Psoas muscle (tissue), 8 donors: ENCODE data around the gene MYCBP2. TPM values are rescaled to one million over a fixed set of nuclear protein-coding genes. Genes with fewer than 3 reads are reported as not detected.
"Not testable (repeated sequence)": the region's sequence is repeated elsewhere in the genome, so short reads cannot be mapped to it uniquely, and the experiment has no call there.

Source experiments
- ATAC-seq, 4 donors: fragments of 200-7000 bp; cut with Tn5 transposase; one replicate each; pipeline ENCODE4 v1.9.1; 2020; ENCODE audit warnings: moderate library complexity in 3 of 4, mild to moderate bottlenecking in 2 of 4
- DNase-seq, 2 donors: peaks; one replicate each; pipeline ENCODE4 v3.0.0-alpha.2; 2020
- H3K27ac ChIP-seq: fragments of 200-600 bp; one replicate; pipeline ENCODE4 v1.8.0; 2022
- H3K27me3 ChIP-seq, 3 donors: fragments of 200-600 bp in 1 of 3; one replicate each; pipeline versions ENCODE4 v1.6.1 to v1.8.0; 2013 to 2022; ENCODE audit warnings: low read length in 2 of 3, mild to moderate bottlenecking in 2 of 3, moderate library complexity in 1 of 3; ENCODE audit not compliant: insufficient read depth in 3 of 3
- H3K36me3 ChIP-seq, 2 donors: fragments of 200-600 bp in 1 of 2; one replicate each; pipeline versions ENCODE4 v1.6.1 to v1.8.0; 2013 to 2022; ENCODE audit warnings: low read depth in 1 of 2, mild to moderate bottlenecking in 1 of 2, moderate library complexity in 1 of 2; ENCODE audit not compliant: insufficient read depth in 1 of 2
- H3K4me1 ChIP-seq: fragments of 200-600 bp; one replicate; pipeline ENCODE4 v1.8.0; 2022
- H3K4me3 ChIP-seq: fragments of 200-600 bp; one replicate; pipeline ENCODE4 v1.8.0; 2022; ENCODE audit warnings: mild to moderate bottlenecking
- H3K9me3 ChIP-seq: fragments of 200-600 bp; one replicate; pipeline ENCODE4 v1.8.0; 2022
- CTCF ChIP-seq: fragments of 200-600 bp; IDR thresholded peaks from one replicate; pipeline ENCODE4 v1.8.0; 2022; ENCODE audit warnings: antibody characterized with exemption
- WGBS, 3 donors: extraction: QIAGEN DNeasy Blood & Tissue Kit; methylation state at CpG; one replicate each; pipeline versions ENCODE4 v1.1.6 to v1.1.7; 2013; 5-methylcytosine and 5-hydroxymethylcytosine counted together
- intact Hi-C, 2 donors: fragments of 100-400 bp; cut with DNase I; formaldehyde crosslinking; loops; one replicate each; pipeline versions ENCODE4 v1.11.0 to v1.14.2; 2022
- polyA plus RNA-seq, 3 donors: library from polyadenylated mRNA; stranded (reverse); fragments of 200-250 nt; gene quantifications; one replicate each; pipeline ENCODE4 v1.2.3, GENCODE V29; 2013
- total RNA-seq, 4 donors: library from RNA; stranded (reverse); fragmentation: NEBNext Ultra II Directional in 2 of 4; extraction: Animal tissue kit (Norgen Biotek cat#: 25700) in 2 of 4; gene quantifications; one replicate each; pipeline versions ENCODE4 v1.2.1 to v1.2.4, GENCODE V29; 2021 to 2023
- donor health status: healthy with polysubstance abuse.
- donor health status: DM: no; HTN: no; CAD: no; lungs with moderate emphysema.
- donor health status: Bipolar disorder and iron deficiency.
- donor health status: healthy.
- donor health status: DM: yes; HTN: yes; CAD: no.
- donor health status: DM: no; HTN: no; CAD: no.
- donor health status: DM: no; HTN: no; CAD: no.
- donor health status: DM: yes; HTN: yes; CAD: no.

MYCBP2 gene
- total and polyA plus RNA-seq, 7 donors: 10.8 to 49.5 (median 35.5) TPM

GRCh38 chr13:77290342-77290741 lies 36.6 kb downstream of the MYCBP2 start:
- H3K36me3 ChIP-seq: peaks cover 0 to 60% of the 10 kb centered on the region in 2 donors

GRCh38 chr13:77289851-77290250 lies 37.0 kb downstream of the MYCBP2 start:
- Histone ChIP-seq H3K9me3 (peaks cover 12% of the 10 kb centered on the region), H3K36me3 (peaks cover 0 to 55% of the 10 kb centered on the region in 2 donors), H3K27ac (no peak overlapping the region), H3K27me3 (no peaks in the 10 kb centered on the region), H3K4me1 (no peaks in the 10 kb centered on the region), H3K4me3 (no peak overlapping the region)
- intact Hi-C loops: no loop called here
- no peak for TF ChIP-seq CTCF
- DNase-seq (no peak), ATAC-seq (no peak)

More at GRCh38 chr13:77290342-77290741, 36.6 kb downstream of the MYCBP2 start:
- Histone ChIP-seq H3K4me1 (no peaks in the 10 kb centered on the region), H3K4me3 (no peak overlapping the region), H3K9me3 (peaks cover 12% of the 10 kb centered on the region), H3K27me3 (no peaks in the 10 kb centered on the region), H3K27ac (no peak overlapping the region)
- ATAC-seq (no peak), DNase-seq (no peak)
- TF ChIP-seq CTCF: no peak
- intact Hi-C loops: no loop called here
- 95 to 96% (median 96%) methylated on average over 2 of the region's 2 CpGs for whole genome bisulfite sequencing, 3 donors

GRCh38 chr13:77285632-77286031 lies 41.3 kb downstream of the MYCBP2 start:
- H3K27ac ChIP-seq, H3K4me3 ChIP-seq, H3K4me1 ChIP-seq, ATAC-seq, H3K9me3 ChIP-seq, H3K27me3 ChIP-seq, DNase-seq, intact Hi-C loops: not testable (repeated sequence)
- peaks cover 0 to 26% of the 10 kb centered on the region in 2 donors for H3K36me3 ChIP-seq
- 86 to 91% (median 88%) methylated on average over 3 of the region's 3 CpGs for WGBS, 3 donors

GRCh38 chr13:77285098-77285497 lies 41.8 kb downstream of the MYCBP2 start:
- no peaks in the 10 kb centered on the region for H3K9me3 ChIP-seq
- H3K27ac ChIP-seq: no peak overlapping the region
- no peak for TF ChIP-seq CTCF
- intact Hi-C loops: no loop called here
- no peak for ATAC-seq
- peaks cover 0 to 23% of the 10 kb centered on the region in 2 donors for H3K36me3 ChIP-seq
- 94 to 98% (median 98%) methylated on average over 1 of the region's 1 CpG for WGBS, 3 donors
- no peak overlapping the region for H3K4me3 ChIP-seq
- DNase-seq: no peak
- no peaks in the 10 kb centered on the region for H3K4me1 ChIP-seq
- no peaks in the 10 kb centered on the region for H3K27me3 ChIP-seq

- Histone ChIP-seq H3K36me3 (peaks cover 4 to 58% of the 10 kb centered on the region in 2 donors), H3K9me3 (no peaks in the 10 kb centered on the region), H3K27me3 (no peaks in the 10 kb centered on the region), H3K4me1 (no peaks in the 10 kb centered on the region), H3K27ac (no peak overlapping the region), H3K4me3 (no peak overlapping the region)
- no peak for TF ChIP-seq CTCF
- no peak for ATAC-seq
- 91 to 98% (median 94%) methylated on average over 1 of the region's 1 CpG for WGBS, 3 donors
- intact Hi-C loops: loop anchor here in 1 of 2 donors (10.0 kb wide), 1 partner anchor 51 kb away; the partner anchor contains the start of gene MYCBP2
- DNase-seq: no peak
Observed at GRCh38 chr13:77274126-77274525, 52.8 kb downstream of the MYCBP2 start.
